OCI-LY3 (cell line): ENCODE data around the gene C7orf57.

ENCODE experiments used
- H2AFZ ChIP-seq: fragments of 200-600, 300-600 bp; shearing (Covaris generic); 2 replicates; pipeline ENCODE4 v1.6.0; 2014; ENCODE audit warnings: antibody characterized with exemption, low read depth, low read length
- H3K27ac ChIP-seq: fragments of 200-600, 300-600 bp; sonication (generic); 2 replicates; pipeline ENCODE4 v1.5.1; 2014; ENCODE audit warnings: mild to moderate bottlenecking, low read length, moderate library complexity, mixed read lengths
- H3K27me3 ChIP-seq: fragments of 200-600, 300-600 bp; sonication (generic); 2 replicates; pipeline ENCODE4 v1.6.1; 2014; ENCODE audit warnings: low read depth, low read length, mixed read lengths
- H3K36me3 ChIP-seq: fragments of 200-600, 300-600 bp; sonication (generic); replicated peaks from 2 replicates; pipeline ENCODE3; 2014; ENCODE audit warnings: low read depth, low read length, mixed read lengths
- H3K4me1 ChIP-seq: fragments of 300-600, 200-600 bp; sonication (generic); 2 replicates; pipeline ENCODE4 v1.6.1; 2014; ENCODE audit warnings: low read length, mixed read lengths
- H3K4me2 ChIP-seq: fragments of 200-600, 300-600 bp; sonication (generic); 2 replicates; pipeline ENCODE4 v1.6.1; 2014; ENCODE audit warnings: low read length, mixed read lengths
- H3K4me3 ChIP-seq: fragments of 300-600, 200-600 bp; sonication (generic); 2 replicates; pipeline ENCODE4 v1.5.1; 2014; ENCODE audit warnings: antibody characterized with exemption, mild to moderate bottlenecking, low read length, moderate library complexity
- H3K79me2 ChIP-seq: fragments of 300-600, 200-600 bp; shearing (Covaris generic); 2 replicates; pipeline ENCODE4 v1.6.1; 2014; ENCODE audit warnings: mild to moderate bottlenecking, low read length, mixed read lengths
- H3K9ac ChIP-seq: fragments of 300-600, 200-600 bp; shearing (Covaris generic); 2 replicates; pipeline ENCODE4 v1.6.0; 2014; ENCODE audit warnings: mild to moderate bottlenecking, low read length, moderate library complexity
- H3K9me3 ChIP-seq: fragments of 200-600, 300-600 bp; shearing (Covaris generic); 2 replicates; pipeline ENCODE4 v1.6.1; 2014; ENCODE audit warnings: low read length, mixed read lengths; ENCODE audit not compliant: insufficient read depth
- H4K20me1 ChIP-seq: fragments of 200-600, 300-600 bp; sonication (generic); 2 replicates; pipeline ENCODE4 v1.6.1; 2016; ENCODE audit warnings: low read length, mixed read lengths; ENCODE audit not compliant: insufficient read depth
- CTCF ChIP-seq: fragments of 200-600, 300-600 bp; sonication (generic); IDR thresholded peaks from 2 replicates; pipeline ENCODE4 v1.5.1; 2014; ENCODE audit warnings: antibody characterized with exemption, low read length, low read depth
- EZH2phosphoT487 ChIP-seq: fragments of 200-600 bp; shearing (Covaris generic); IDR thresholded peaks from 2 replicates; pipeline ENCODE4 v1.6.1; 2018; ENCODE audit warnings: antibody characterized with exemption, mixed run types, low read depth

C7orf57 gene

GRCh38 chr7:48053736-48054135 is 18.4 kb downstream of the C7orf57 start:
- Histone ChIP-seq H3K4me3 (no peak overlapping the region), H3K36me3 (no peaks in the 10 kb centered on the region), H3K9ac (no peak overlapping the region), H3K9me3 (peaks cover 3% of the 10 kb centered on the region; the same call in 1 of the 2 replicates), H3K4me1 (peaks cover 13% of the 10 kb centered on the region), H2AFZ (no peak overlapping the region), H3K4me2 (no peak overlapping the region), H4K20me1 (no peaks in the 10 kb centered on the region), H3K79me2 (no peaks in the 10 kb centered on the region), H3K27me3 (no peaks in the 10 kb centered on the region; the same call in 1 of the 2 replicates), H3K27ac (no peak overlapping the region)
- TF ChIP-seq CTCF (no peak), EZH2phosphoT487 (no peak)

- Histone ChIP-seq H3K4me2 (no peak overlapping the region), H3K4me1 (peaks cover 6% of the 10 kb centered on the region), H3K9ac (no peak overlapping the region), H3K36me3 (no peaks in the 10 kb centered on the region), H3K9me3 (peaks cover 3% of the 10 kb centered on the region; the same call in 1 of the 2 replicates), H3K4me3 (no peak overlapping the region), H3K27me3 (peaks cover 14% of the 10 kb centered on the region; the same call in 1 of the 2 replicates), H3K79me2 (no peaks in the 10 kb centered on the region), H2AFZ (no peak overlapping the region), H4K20me1 (no peaks in the 10 kb centered on the region), H3K27ac (no peak overlapping the region)
- TF ChIP-seq CTCF (no peak), EZH2phosphoT487 (no peak)
These were observed 23.6 kb downstream of the C7orf57 start for GRCh38 chr7:48058990-48059389.

- TF ChIP-seq CTCF (no peak), EZH2phosphoT487 (no peak)
- Histone ChIP-seq H3K4me3 (no peak overlapping the region), H3K79me2 (no peaks in the 10 kb centered on the region), H3K4me1 (peaks cover 6% of the 10 kb centered on the region), H3K36me3 (no peaks in the 10 kb centered on the region), H3K9me3 (peaks cover 3% of the 10 kb centered on the region; the same call in 1 of the 2 replicates), H3K27ac (no peak overlapping the region), H3K9ac (no peak overlapping the region), H2AFZ (no peak overlapping the region), H3K27me3 (peaks cover 14% of the 10 kb centered on the region; the same call in 1 of the 2 replicates), H3K4me2 (no peak overlapping the region), H4K20me1 (no peaks in the 10 kb centered on the region)
These were observed 24.4 kb downstream of the C7orf57 start for GRCh38 chr7:48059706-48060105.

- no peak overlapping the region for H2AFZ ChIP-seq
- H3K27me3 ChIP-seq = peaks cover 24% of the 10 kb centered on the region; the same call in 1 of the 2 replicates
- H3K4me2 ChIP-seq = no peak overlapping the region
- no peak overlapping the region for H3K27ac ChIP-seq
- H3K4me1 ChIP-seq = peaks cover 3% of the 10 kb centered on the region
- no peaks in the 10 kb centered on the region for H3K9me3 ChIP-seq
- no peaks in the 10 kb centered on the region for H3K79me2 ChIP-seq
- H3K4me3 ChIP-seq = no peak overlapping the region
- no peaks in the 10 kb centered on the region for H3K36me3 ChIP-seq
- H4K20me1 ChIP-seq = no peaks in the 10 kb centered on the region
- TF ChIP-seq EZH2phosphoT487 (no peak), CTCF (no peak)
- H3K9ac ChIP-seq = no peak overlapping the region
These were observed 28.6 kb downstream of the C7orf57 start for GRCh38 chr7:48063985-48064384.
